ENCODE measurements around the gene ZNF726. TPM values are rescaled to one million over a fixed set of nuclear protein-coding genes. Genes with fewer than 3 reads are reported as not detected.
"Not testable (repeated sequence)": the region's sequence is repeated elsewhere in the genome, so short reads cannot be mapped to it uniquely, and the experiment has no call there.

Gene ZNF726
- total RNA-seq, 1 experiment from 2014 or later, result 6.7 TPM

DNA sequence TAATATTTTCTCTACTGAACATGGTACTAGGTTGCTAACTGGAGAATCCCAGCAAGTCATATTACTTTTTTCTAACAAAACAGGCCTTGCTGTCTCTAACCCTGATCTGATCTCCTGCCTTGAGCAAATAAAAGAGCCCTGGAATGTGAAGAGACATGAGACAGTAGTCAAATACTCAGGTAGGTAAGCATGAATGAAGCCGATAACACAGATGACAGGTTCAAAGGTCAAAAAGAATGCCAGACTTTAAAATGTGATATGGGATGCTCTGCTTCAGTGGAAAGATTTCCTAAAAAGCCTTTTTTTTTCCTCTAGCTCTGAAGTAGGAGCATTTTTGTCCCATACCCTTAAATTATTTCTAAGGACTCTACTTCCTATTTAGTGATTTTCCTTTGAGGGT is 28.7 kb downstream of the ZNF726 start:
- no peak for DNase-seq (ENCODE audit: low spot score)

DNA sequence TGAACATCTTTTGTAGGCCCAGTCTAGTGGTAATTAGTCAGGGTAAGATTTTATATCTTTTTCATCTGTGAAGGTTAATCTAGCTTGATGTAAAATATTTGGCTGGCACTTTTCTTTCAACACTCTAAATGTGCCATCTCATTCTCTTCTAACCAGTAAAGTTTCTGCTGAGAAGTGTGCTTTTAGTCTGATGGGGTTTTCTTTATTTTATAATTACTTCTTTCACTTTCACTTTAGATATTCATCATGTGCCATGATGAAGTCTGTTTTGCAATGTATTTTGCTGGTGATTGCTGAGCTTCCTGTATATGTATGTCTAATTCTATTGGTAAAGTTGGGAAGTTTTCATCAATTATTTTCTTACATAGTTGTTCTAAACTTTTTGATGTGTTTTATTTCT is 31.9 kb downstream of the ZNF726 start:
- no peak for DNase-seq (ENCODE audit: low spot score)

DNA sequence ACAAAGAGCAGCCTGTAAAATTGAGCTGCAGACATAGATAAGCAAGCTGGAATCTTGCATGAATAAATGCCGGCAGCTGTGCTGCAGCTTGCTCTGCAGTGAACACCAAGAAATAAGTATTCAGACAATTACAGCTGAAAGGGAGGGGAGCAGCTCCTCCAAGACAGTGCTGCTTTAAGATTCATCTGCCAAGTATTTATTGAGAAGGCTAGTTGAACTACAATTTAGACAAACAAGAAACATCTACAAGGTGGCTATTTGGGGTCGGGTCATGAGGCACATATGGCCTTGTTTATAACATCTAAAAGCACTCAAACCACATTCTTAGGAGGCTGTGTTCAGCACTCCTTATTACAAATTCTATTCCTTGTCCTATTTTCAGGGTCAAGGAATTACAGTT is 34.9 kb downstream of the ZNF726 start:
- no peak for DNase-seq (ENCODE audit: low spot score)

DNA sequence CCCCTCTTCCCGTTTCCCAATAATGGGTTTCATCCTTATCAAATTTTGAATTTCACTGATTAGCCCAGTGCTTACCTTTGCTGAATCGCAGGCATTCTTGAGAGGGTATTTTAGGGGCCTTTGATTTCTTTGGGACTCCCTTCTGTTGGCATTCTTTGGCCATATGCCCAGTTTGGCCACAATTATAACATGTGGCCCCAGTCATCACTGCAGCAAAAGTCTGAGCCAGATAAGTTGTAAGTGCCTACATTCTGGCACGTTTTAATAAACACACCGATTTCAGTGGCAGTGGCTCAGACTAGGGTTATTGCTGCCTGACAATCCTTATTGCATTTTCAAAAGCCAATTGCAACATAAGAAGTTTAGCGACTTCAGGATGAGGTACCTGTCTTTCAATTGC is 41.4 kb downstream of the ZNF726 start:
- no peak for DNase-seq (ENCODE audit: low spot score)

DNA sequence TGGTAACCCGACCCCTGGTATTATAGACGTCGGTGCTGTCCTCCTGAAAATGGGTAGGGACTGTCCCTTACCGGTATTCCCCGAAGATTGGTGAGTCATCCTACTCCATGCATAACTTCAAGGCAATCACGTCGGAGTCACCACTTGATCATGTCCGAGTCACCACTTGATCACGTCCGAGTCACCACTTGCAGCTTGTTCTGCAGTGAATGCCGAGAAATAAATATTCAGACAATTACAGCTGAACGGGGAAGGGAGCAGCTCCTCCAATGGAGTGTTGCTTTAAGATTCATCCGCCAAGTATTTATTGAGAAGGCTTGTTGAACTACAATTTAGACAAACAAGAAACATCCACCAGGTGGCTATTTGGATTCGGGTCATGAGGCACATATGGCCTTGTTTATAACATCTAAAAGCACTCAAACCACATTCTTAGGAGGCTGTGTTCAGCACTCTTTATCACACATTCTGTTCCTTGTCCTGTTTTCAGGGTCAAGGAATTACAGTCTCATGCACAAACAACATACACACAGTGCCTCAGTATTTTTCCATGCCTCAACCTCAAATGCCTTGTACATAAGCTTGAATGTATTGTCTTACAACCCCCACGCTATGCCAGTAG is 43.1 kb downstream of the ZNF726 start:
- peak; percentile 84 for DNase-seq (ENCODE audit: low spot score)

DNA sequence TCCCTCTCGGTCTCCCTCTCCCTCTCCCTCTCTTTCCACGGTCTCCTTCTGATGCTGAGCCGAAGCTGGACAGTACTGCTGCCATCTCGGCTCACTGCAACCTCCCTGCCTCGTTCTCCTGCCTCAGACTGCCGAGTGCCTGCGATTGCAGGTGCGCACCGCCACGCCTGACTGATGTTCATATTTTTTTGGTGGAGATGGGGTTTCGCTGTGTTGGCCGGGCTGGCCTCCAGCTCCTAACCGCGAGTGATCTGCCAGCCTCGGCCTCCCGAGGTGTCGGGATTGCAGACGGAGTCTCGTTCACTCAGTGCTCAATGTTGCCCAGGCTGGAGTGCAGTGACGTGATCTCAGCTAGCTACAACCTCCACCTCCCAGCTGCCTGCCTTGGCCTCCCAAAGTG is 48.7 kb downstream of the ZNF726 start:
- not testable (repeated sequence) for DNase-seq (ENCODE audit: low spot score)

DNA sequence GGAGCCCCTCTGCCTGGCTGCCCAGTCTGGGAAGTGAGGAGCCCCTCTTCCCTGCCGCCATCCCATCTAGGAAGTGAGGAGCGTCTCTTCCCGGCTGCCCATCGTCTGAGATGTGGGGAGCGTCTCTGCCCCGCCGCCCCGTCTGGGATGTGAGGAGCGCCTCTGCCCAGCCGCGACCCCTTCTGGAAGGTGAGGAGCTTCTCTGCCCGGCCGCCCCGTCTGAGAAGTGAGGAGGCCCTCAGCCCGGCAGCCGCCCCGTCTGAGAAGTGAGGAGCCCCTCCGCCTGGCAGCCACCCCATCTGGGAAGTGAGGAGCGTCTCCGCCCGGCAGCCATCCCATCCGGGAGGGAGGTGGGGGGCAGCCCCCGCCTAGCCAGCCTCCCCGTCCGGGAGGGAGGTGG is 49.2 kb downstream of the ZNF726 start:
- DNase-seq (ENCODE audit: low spot score), result not testable (repeated sequence)

DNA sequence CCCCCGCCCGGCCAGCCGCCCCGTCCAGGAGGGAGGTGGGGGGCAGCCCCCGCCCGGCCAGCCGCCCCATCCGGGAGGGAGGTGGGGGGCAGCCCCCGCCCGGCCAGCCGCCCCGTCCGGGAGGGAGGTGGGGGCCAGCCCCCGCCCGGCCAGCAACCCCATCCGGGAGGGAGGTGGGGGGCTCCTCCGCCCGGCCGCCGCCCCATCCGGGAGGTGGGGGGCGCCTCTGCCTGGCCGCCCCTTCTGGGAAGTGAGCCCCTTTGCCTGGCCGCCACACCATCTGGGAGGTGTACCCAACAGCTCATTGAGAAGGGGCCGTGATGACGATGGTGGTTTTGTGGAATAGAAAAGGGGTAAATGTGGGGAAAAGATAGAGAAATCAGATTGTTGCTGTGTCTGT is 49.6 kb downstream of the ZNF726 start:
- DNase-seq (ENCODE audit: low spot score), result not testable (repeated sequence)

DNA sequence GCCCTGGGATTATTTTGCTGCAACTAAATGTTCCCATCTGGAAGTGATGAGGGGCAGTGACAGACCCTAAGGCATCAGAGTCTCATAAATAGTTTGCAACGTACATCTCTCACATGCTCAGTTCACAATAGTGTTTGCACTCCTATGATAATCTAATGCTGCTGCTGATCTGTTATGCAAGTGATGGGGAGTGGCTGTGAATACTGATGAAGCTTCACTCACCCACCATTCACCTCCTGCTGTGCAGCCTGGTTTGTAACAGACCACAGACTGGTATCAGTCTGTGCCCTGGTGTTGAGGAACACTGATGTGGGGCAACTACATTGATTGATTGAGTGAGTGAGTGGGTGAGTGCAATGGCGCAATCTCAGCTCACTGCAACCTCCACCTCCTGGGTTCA is 54.9 kb downstream of the ZNF726 start:
- no peak for DNase-seq (ENCODE audit: low spot score)

DNA sequence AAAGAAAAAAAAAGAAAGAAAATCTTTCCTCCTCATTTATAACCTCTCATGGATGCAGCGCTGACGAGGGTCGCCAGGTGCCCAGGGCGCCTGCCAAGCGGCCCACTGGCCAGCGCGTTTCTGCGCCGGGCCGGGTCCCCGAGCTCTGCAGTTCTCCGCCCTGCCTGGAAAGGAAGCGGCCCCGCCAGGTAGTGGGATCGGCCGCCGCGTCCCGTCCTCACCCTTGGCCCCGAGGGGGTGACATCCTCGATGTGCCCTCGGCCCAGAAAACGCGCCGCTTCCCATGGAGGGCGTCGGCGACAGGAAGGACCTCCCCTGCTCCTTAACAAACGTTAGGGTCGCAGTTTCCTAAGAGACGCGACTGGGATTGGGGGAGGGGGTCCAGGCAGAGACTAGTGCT is 56.9 kb downstream of the ZNF726 start:
- DNase-seq (ENCODE audit: low spot score), result no peak

DNA sequence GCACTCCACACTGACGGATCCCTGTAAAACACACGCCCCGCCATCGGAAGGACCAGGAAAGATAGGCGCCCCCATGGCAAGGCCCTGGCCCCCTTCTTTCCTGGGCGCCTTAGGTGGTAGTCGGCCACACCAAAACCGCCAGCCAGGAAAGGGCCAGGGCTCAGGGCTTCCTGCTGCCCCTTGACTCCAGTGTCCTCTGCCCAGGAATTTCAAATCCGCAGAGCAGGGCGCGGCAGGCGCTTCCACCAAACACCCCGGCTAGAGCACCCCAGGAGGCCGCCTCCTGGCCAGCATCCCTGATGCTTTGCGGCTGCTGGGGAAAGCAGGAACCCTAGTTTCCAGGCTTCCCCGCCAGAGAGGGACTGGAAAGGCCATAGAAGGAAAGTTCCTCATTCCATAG is 57.5 kb downstream of the ZNF726 start:
- DNase-seq (ENCODE audit: low spot score), result no peak

DNA sequence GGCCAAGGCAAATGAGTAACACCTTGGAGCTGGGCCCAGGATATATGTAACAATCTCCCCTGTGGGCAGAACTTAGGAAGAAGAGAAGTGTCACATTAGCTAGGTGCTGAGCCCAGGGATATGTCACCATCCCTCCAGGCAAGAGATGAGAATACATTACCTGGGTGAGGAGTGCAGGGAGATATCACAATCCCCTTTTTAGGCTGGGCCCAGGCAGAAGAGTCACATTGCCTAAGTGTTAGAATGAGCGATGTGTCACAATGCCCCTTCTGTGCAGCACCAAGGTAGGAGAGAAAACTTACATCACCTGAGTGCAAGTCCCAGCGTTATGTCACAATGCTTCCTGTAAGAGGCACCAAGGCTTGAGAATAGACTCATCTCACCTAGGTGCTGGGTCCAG is 60.3 kb downstream of the ZNF726 start:
- DNase-seq (ENCODE audit: low spot score), result no peak

DNA sequence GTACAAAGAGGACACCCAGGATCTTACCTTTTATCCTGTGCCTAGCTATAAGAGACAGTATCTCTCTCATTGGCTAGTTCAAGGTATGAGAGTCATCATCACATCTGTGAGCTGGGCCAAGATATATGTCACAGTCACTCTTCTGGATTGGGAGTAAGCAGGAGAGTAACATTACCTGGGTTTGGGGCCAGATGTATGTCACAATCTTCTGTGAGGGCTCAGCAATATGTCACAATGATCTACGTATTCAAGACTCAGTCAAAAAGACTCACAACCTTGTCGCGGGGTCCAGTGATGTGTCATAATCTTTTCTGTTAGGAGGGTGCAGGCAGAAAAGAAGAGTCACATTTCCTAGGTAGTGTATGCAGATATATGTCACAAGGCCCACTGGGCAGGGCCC is 61.9 kb downstream of the ZNF726 start:
- DNase-seq (ENCODE audit: low spot score), result not testable (repeated sequence)

DNA sequence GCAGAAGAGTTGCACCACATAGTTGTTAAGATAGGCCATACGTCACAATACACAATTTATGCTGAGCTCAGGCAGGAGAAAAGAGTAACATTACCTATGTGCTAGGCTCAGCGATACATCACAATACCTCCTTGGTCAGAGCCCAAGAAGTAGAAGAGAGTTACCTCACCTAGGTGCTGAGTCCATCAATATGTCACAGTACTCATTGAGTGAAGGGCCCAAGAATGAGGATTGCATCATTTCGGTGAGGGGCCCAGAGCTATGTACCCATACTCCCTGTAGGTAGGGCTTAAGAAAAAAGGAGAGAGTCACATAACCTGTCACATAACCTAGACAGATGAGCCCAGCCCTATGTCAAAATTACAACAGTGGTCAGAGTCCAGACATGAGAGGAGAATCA is 62.6 kb downstream of the ZNF726 start:
- not testable (repeated sequence) for DNase-seq (ENCODE audit: low spot score)

DNA sequence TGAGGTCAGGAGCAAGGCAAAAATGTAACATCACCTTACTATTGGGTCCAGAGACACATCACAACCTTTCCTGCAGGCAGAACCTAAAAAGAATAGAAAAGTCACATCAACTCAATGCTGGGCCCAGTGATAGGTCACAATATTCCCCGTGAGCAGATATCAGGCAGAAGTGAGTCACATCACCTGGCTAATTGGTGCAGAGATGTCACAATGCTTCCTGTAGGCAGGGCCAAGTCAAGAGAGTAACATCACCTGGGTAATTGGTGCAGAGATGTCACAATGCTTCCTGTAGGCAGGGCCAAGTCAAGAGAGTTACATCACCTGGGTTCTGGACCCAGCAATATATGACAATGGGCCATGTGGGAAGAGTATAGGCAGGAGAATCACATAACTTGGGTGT is 63.4 kb downstream of the ZNF726 start:
- DNase-seq (ENCODE audit: low spot score), result no peak

DNA sequence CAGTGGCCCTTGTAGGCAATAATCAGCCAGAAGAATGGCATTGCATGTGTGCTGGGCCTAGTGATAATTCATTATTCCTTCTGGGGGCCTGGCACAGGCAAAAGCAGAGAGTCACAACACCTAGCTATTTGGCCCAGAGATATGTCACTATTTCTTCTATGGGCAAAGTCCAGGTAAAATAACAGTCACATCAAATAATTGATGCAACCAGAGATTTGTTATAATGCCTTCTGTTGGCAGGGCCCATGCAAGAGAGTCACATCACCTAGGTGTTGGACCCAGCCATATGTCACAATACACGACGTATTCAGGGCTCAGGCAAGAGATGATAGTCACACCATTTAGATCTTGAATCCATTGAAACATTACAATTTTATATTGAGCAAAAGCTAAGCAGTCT is 66.1 kb downstream of the ZNF726 start:
- no peak for DNase-seq (ENCODE audit: low spot score)

DNA sequence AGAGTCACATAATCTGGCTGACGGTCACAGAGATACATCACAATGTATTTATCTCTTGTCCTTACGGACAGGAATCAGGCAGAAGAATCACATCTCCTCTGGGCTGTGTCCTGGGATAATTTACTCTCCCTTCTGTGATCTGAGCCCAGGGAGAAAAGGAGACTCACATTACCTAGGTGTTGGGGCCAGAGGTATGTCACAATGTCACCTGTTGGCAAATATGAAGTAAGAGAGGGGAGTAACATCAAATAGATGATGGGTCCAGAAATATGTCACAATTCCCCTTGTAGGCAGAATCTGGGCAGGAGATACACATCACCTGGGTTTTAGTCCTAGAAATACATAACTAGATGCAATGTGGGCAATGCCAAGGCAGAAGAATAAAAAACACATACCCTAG is 67.2 kb downstream of the ZNF726 start:
- DNase-seq (ENCODE audit: low spot score), result no peak

DNA sequence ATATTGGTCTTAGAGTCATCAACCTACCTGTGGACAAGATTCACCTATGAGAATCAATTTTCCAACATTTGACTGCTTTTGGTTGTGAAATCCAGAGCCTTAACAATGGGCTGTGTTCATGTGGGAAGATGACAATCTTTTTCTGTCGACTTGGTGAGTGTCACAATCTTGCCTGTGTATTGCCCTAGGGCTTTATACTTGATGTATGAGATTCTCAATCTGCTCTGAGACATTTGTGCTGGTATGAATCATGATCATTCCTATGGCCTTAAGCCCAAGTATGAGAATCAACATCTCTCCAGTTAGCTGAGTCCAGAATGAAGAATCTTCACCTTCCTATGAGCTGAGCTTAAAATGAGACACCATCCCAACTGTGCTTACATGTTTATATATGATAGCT is 68.7 kb downstream of the ZNF726 start:
- DNase-seq (ENCODE audit: low spot score), result no peak

Other genes starting within 250 kb of the ZNF726 start
- 19.2 and 34.0 TPM in 2 replicates for gene ZNF675, start 227.7 kb upstream of the ZNF726 start, total RNA-seq (2014; rRNA removed; shearing (Covaris generic))
- gene ZNF681, start 156.0 kb upstream of the ZNF726 start, total RNA-seq (2014; rRNA removed; shearing (Covaris generic)), result 0.19 and 1.7 TPM in 2 replicates
- 16.6 and 18.2 TPM in 2 replicates for gene ZNF254, start 172.3 kb downstream of the ZNF726 start, total RNA-seq (2014; rRNA removed; shearing (Covaris generic))